C4-2B (cell line): ENCODE results near the gene TMEM79.
"Not testable (repeated sequence)": the region's sequence is repeated elsewhere in the genome, so short reads cannot be mapped to it uniquely, and the experiment has no call there.

Experiments
- H3K27ac ChIP-seq: fragments of 450-650 bp; 2 replicates; pipeline ENCODE4 v1.5.1; 2017
- ZFX ChIP-seq: fragments of 450-650 bp; IDR thresholded peaks from 2 replicates; pipeline ENCODE4 v1.6.1; 2017
- TF ChIP-seq, protein P1 (sequence below): fragments of 450-650 bp; conservative IDR thresholded peaks from 2 replicates; pipeline ENCODE4 v1.5.1; 2017; ENCODE audit warnings: mild to moderate bottlenecking

The TMEM79 gene

DNA sequence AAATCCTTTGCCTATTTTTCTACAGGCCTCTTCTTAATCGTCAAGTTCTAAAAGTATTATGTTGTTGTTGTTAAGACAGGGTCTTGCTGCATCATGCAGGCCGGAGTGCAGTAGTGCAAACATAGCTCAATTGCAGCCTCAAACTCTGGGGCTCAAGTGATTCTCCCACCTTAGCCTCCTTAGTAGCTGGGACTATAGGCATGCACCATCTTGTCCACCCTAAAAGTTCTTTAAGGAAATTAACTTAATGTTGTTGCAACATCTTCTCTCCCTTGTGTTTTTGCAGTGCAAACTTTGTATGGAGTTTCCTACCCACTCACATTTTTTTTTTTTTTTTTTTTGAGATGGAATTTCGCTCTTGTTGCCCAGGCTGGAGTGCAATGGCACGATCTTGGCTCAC, 19.1 kb downstream of the TMEM79 start:
- H3K27ac ChIP-seq: no peak overlapping the region
- TF ChIP-seq, protein P1, sequence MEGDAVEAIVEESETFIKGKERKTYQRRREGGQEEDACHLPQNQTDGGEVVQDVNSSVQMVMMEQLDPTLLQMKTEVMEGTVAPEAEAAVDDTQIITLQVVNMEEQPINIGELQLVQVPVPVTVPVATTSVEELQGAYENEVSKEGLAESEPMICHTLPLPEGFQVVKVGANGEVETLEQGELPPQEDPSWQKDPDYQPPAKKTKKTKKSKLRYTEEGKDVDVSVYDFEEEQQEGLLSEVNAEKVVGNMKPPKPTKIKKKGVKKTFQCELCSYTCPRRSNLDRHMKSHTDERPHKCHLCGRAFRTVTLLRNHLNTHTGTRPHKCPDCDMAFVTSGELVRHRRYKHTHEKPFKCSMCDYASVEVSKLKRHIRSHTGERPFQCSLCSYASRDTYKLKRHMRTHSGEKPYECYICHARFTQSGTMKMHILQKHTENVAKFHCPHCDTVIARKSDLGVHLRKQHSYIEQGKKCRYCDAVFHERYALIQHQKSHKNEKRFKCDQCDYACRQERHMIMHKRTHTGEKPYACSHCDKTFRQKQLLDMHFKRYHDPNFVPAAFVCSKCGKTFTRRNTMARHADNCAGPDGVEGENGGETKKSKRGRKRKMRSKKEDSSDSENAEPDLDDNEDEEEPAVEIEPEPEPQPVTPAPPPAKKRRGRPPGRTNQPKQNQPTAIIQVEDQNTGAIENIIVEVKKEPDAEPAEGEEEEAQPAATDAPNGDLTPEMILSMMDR: no peak
- TF ChIP-seq ZFX: no peak

DNA sequence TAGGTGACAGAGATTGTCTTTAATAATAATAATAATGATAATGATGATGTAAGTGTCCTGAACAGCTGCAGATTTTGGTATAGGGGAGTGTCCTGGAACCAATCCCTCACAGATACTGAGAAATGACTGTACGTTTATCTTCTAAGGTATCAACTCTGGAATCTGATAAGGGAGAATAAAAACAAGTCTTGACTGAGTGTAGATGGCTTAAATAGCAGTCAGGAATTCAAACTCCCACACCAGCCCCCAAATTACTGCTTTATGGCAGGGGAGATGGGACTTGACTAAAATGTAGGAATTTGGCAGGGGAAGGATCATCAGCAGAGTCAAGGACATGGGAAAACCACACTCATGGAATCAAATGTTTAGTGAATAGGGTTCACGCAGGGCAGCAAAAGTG, 21.1 kb downstream of the TMEM79 start:
- TF ChIP-seq, protein P1: no peak
- TF ChIP-seq ZFX: no peak
- H3K27ac ChIP-seq: no peak overlapping the region

DNA sequence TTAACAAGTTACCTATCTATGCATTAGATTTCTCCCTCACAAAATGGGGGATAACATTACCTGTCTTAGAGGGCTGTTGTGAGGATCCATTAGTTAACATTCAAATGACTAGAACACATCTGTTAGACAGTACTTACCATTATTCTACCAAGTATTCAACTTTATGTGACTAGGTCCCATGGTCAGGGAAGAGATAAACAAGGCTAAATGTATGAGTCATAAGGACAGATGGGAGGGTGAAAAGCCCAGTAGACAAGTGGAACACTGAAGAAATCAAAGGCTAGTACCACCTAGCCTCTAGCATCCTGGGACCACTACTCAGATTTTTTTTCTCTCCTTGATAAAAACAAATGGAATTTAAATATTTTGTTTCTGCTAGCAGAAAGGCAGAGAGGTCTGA, 24.0 kb downstream of the TMEM79 start:
- no peak overlapping the region for H3K27ac ChIP-seq
- TF ChIP-seq, protein P1: no peak
- TF ChIP-seq ZFX: no peak

DNA sequence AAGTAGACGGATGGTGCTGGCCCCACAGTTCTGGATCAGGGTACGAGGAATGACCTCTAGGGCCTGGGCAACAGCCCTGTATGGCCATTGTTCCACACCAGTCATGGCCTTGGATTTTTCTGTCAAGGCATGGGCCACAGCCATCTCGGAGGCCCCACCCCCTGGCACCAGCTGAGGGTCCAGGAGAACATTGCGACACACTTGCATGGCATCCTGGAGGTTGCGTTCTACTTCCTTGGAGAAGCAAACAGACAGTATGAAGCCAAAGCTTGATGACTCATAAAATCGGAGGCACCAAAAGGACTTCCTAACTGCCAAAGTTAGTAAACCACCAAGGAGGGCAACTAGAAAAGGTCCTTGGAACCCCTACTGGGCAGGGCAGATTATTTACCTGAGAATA, 26.8 kb downstream of the TMEM79 start:
- TF ChIP-seq, protein P1: no peak
- TF ChIP-seq ZFX: no peak
- H3K27ac ChIP-seq: peak overlapping the region; percentile 11; the same call in 1 of the 2 replicates

DNA sequence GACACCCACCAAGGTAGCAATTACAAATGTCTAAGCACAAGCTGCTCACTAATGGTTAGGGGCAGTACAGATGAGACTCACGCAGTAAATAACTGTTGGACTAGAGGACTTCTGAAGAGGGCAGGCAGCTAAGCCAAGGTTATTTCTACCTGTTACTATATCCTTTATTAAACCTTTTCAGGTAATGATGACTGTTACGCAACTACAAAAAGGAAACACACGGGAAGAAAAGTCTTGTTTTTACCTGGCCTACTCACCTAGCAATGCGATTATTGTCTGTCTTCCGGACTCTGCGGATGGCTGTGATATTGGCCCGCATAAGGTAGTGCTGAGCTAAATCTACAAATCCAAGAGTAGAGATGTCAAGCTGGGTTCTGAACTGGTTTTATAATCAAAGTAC, 32.8 kb downstream of the TMEM79 start:
- TF ChIP-seq ZFX: no peak
- TF ChIP-seq, protein P1: no peak
- no peak overlapping the region for H3K27ac ChIP-seq

DNA sequence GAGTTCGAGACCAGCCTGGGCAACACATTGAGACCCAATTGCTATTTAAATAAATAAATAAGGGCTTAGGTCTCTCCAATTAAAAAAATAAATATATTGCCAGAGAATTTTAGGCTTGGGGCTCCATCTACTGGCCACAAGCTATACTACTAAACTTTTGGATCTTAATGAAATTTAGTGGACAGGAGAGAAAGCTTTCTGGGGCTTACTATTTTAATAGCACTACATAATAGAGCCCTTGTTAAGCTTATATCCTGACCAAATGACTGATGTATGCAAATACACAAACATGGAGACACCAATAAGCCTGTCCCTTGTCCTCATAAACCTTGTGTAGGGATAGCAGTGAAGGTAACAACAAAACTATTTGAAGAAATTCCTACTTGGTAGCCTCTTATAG, 35.5 kb downstream of the TMEM79 start:
- no peak overlapping the region for H3K27ac ChIP-seq
- TF ChIP-seq, protein P1: peak; percentile 83
- no peak for TF ChIP-seq ZFX

DNA sequence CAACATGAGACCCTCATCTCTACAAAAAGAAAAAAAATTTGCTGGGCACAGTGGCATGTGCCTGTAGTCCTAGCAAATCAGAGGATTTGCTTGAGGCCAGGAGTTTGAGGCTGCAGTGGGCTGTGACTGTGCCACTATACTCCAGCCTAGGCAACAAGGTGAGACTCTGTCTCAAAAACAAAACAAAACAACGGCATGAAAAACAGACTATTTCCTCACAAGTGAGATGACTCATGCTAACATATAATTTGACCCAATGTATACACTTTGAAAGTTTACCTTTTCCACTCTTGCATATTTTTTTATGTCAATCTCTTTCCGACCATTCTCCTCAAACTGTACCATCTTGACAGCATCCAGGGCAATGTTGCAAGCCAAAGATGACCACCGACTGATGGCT, 36.4 kb downstream of the TMEM79 start:
- TF ChIP-seq, protein P1: no peak
- TF ChIP-seq ZFX: no peak
- H3K27ac ChIP-seq: no peak overlapping the region

DNA sequence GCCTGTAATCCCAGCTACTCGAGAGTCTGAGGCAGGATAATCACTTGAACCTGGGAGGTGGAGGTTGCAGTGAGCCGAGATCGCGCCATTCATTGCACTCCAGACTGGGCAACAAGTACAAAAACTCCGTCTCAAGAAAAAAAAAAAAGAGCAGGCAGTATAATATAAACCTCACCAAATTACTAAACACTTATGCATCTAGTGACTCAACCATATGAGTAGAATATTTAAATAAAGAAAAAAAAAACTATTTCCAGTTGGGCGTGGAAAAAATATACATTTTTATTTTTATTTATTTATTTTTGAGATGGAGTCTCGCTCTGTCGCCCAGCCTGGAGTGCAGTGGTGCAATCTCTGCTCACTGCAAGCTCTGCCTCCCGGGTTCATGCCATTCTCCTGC, 39.1 kb downstream of the TMEM79 start:
- not testable (repeated sequence) for H3K27ac ChIP-seq
